ENCODE data around the gene NEK6.
A peak's percentile ranks its signal among the peaks of the same experiment; 100 is the strongest.

NEK6 gene

DNA sequence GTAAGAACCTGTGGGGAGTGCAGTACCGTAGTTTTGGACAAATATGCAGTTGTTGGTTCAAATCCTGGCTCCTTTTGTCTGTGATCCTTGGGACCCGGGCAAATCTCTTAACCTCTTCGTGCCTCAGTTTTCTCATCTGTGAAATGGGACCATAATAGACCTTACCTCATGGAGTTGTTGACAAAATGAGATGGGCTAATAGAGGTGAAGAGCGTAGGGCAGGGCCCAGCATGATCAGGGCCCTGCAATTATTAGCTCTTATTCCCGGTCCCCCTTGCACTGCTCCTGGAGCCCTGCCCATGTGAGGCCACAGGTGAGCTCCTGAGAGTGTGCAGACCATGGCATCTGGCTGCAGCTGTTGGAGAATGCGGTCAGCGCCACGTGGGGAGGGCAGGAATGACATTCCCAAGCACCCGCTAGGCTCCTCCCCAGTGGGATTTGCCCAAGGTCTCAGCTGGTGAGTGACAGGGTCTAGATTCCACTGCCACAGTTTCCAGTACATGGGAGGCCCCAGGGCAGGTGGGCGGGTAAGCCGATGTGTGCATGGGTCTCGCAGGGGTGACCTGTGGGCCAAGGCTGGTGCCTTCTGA lies 41.0 kb downstream of the NEK6 start:
- no peak for DNase-seq

DNA sequence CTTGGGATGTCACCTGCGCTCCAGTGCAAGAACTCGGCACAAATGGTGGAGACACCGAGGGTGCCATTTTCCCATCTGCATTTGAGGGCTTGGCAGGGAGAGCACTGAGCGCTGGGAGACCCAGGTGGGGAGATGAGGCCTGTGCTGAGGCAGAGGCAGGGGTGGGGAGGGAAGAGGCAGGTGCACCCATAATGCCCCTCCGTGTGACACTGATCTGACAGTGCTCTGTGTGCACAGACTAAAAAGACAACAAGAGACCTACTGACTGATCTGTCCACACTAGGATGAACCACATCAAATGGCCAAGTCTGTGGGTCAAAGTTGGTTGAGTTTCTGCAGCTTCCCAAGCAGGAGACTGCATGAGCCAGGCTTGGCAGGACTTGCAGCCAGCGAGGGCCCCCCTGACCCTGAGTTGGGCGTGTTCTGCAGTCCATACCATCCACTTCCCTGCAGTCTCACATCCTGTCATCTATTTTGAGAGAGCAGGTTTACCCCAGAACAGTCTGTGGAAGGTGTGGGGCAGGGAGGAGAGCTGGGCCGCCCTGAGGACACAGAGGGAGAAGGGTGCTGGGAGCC lies 41.9 kb downstream of the NEK6 start:
- no peak for DNase-seq

- DNase-seq, result no peak
Observed at GRCh38 chr9:124300312-124300711, 42.6 kb downstream of the NEK6 start.

GRCh38 chr9:124302921-124303320 lies 45.2 kb downstream of the NEK6 start:
- no peak for DNase-seq

GRCh38 chr9:124303762-124304161 lies 46.0 kb downstream of the NEK6 start:
- DNase-seq, result no peak

- no peak for DNase-seq
Observed at GRCh38 chr9:124304285-124304684, 46.5 kb downstream of the NEK6 start.

DNA sequence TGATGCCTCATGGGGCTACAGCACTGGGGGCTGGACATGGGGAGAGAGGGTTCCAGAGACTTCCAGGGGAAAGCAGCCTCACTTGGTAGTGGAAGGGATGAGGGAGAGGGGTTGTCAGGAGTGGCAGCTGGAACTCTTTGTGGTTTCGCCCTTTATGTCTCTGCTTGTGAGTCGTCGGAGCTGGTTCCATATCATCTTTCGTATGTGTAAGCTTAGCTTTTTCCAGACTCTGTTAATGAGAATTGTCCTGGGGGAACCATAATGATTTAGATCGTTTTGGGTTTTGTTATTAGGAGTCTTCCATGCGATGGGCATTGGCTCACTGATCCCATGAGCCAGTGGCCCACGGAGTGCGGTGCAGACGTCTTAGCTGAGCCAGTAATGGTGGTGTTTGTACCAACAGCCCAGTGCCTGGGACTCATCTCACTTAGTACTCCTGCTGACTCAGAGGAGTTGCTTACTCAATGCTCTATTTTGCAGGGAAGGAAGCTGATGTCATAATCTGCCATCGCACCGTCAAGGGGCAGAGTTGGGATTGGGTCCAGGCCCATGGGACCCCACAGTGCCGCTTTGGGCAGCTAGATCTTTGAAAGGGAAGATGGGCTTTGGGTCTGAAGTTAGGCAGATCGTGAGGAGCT lies 48.5 kb downstream of the NEK6 start:
- peak; percentile 89 for DNase-seq

GRCh38 chr9:124307379-124308030 lies 49.8 kb downstream of the NEK6 start:
- no peak for DNase-seq

DNA sequence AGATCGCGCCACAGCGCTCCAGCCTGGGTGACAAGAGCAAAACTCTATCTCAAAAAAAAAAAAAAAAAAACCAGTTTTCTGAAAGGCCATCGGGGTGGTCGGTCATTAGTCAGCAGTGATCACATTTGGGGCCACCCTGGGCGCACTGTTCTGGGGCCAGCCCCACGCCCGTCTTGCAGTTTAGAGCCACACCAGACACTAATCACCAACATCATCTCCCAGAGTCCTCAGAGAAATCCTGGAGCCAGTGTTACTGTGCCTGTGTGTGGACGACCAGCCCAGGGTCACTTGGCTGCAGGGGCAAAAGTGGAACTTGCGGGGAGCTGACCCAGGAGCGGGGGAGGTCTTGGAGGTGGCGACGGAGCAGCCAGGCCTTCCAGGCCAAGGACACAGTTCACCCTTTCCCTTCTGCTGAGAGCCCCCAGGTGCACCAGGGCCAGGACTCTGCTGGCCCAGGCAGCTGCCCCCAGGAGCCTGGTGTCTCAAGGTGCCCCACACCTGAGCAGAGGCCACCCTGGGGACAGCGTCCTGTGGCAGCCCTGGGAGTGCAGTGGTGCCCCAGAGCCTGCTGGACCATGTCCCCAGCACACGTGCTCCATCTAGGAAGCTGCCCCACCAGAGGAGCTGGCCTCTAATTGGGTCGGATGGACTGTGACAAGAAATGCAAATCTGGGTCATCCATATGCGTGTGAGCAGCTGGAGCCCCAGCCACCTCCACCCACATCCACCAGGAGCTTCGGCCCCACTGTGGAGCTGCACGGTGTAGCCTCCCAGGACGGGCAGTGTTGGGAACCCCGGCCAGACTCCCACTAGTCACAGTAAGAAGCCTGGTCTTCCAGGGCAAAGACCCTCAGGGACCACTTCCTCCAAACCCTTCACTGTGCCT lies 51.1 kb downstream of the NEK6 start:
- no peak for DNase-seq

DNA sequence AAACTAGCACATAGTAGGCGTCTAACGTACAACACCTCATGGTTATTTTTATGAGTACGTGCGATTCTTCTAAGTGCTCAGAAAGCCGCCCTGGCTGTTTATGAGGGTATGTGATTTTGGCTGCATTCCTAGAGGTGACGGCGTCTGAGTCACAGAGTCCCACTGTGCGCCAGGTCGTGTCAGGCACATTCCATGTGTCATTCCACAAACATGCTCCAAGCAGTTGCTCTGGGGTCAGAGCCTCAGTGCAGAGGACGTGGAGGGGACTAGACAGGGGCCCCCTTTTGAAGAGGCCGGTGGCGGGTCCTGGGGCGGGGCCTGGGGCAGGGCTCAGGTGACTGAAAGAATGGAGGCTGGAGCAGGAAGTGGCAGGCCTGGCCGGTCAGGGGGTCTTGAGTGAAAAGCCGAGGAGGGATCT lies 51.9 kb downstream of the NEK6 start:
- DNase-seq, result peak; percentile 98

DNA sequence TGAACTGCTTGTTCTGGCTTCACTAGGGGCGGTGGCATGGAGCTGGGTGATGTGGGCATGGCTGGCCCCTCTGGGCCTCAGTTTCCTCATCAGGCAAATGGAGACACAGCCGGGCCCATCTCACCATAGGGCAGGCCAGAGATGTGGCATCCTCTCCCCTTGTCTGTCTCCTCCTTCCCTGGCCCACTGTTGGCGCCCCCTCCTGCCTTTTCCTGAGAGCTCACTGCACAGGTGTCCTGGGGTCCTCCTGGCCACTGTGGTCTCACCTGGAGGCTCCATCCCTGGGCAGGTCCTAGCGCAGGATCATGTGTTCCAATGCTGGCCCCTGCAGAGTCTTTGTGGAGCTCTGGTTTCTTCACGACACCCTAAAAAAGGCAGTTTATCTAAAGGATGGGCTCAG lies 53.5 kb downstream of the NEK6 start:
- DNase-seq, result no peak

DNA sequence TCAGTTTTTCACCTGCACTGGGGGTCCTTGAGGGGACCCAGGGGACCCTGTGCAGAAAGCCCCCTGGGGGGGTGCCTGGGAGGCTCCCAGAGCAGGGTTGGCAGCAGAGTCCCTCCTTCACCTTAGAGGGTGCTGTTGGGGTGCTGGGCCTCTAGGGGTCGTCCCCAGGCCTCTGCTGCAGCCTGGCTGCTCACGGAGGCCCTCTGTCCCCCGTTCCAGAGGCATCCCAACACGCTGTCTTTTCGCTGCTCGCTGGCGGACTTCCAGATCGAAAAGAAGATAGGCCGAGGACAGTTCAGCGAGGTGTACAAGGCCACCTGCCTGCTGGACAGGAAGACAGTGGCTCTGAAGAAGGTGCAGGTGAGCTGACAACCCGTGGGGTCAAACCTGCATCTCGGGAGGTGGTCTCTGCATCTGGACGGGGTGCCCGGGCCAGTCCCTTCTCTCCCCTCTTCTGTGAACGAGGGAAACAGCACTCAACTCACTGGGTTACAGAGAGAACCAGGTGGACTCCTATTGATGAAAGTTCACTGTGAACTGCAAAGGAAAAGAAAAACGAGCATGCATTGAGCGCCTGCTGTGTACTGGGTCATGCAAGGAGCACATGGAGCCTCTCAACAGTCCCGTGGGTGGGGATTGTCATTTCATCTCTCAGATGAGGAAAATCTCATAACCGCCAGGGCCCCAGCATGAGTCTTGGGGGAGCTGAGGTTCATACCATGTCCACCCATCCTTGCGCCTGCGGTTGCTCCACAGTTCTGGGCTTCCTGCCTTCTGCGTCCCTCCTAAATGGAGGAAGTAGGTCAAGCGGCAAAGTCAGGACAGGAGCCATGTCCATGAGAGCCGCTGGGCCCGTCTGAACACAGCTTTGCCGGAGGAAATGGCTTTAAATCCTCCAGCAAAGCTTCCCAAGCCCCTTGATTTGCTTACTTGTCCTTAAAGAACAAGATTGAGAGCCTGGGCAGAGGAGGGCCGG lies 54.8 kb downstream of the NEK6 start:
- no peak for DNase-seq

DNA sequence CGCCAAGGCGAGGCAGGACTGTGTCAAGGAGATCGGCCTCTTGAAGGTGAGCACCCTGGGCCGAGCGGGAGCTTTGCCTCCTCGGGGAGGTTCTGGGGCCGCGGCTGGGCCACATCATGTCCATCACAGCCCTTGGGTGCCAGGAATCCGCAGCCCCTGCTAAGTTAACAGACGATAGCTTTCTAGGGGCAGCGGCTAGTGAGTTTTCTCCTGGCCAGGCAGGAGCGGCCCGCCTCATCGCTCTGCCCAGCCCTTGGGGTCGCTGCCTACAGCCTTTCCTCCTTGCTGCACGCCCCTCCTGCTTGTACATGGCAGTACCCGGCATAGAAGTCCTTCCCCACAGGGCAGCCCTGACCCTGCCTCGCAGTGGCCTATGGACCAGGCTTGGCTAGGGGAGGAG lies 56.2 kb downstream of the NEK6 start:
- no peak for DNase-seq

- no peak for DNase-seq
Observed at GRCh38 chr9:124315882-124316281, 58.1 kb downstream of the NEK6 start.

DNA sequence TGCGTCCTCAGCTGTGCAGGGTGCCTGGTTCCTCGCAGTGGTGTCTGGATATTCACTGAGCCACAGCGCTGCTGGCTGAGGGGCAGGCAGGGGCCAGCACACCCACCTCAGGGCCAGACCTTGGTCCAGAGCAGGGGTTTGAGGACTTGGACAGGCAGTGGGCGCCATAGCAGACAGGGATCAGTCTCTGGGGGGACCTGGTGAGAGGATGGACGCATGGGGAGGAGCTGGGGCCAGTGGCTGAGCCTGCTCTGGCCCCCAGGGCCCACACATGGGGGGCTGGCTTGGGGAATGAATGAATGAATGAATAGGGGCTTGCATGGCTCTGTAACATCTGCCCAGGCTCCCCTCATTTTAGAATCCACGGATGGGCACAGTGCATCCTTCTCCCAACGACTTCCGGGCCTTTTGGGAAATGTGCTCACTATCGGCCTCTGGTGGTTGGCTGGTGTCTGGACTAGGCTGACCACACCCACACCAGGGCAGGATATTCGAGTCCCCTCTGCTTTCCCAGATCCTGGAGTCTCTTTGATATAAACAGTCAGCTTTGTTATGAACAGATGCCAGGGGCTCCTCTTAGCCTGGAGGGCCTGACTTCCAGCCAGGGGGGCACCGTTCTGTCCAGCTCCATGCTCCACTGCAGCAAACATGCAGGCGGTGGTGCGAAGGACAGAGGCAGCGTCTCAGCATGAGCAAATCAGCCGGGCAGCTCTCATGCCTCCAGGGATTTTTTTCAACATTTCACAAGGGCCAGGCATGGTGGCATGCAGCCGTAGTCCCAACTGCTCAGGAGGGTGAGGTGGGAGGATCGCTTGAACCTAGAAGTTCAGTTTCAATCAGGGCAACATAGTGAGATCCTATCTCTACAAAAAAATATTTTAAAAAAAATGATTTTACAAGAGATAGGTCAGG lies 62.6 kb downstream of the NEK6 start:
- peak; percentile 65 for DNase-seq

DNA sequence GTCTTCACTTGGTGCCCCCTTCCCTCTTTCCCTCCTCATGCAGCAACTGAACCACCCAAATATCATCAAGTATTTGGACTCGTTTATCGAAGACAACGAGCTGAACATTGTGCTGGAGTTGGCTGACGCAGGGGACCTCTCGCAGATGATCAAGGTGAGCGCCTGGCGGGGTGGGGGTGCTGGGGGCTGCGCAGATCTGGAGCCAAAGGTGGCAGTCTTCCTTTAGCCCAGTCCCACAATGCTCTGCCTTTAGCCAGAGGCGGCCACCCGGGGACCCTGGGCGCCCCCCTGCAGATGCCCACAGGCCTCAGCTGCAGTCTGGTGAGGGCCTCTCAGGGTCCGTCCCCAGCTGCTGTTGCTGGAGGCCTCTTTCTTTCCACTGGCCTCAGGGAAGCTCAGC lies 63.7 kb downstream of the NEK6 start:
- no peak for DNase-seq

- no peak for DNase-seq
Observed at GRCh38 chr9:124321935-124322334, 64.2 kb downstream of the NEK6 start.

GRCh38 chr9:124322618-124323432 lies 65.1 kb downstream of the NEK6 start:
- peak; percentile 55 for DNase-seq

DNA sequence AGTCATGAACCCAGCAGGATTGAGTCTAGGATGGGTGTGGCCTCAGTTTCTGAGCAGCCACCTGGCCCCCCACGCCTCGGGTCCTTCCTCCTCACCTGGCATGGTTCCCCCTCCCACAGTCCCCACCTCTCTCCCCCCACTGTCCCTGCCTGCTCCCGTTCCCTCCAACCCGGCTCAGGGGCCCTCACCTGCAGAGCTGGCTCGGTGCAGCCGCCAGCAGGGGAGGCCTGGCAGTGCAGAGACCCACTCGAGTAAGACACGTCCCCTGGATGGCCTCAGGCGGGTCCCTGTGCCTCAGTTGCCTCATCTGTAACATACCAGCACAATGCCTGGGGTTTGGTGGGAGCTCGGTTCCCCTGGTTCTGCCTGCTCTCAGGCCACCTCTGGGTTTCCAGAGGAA lies 66.2 kb downstream of the NEK6 start:
- DNase-seq, result no peak

GRCh38 chr9:124325816-124326215 lies 68.1 kb downstream of the NEK6 start:
- DNase-seq, result no peak
